HG02610 (cell line): Measurements from ENCODE around the gene ARPC5.
A peak's percentile ranks its signal among the peaks of the same experiment; 100 is the strongest.
"Not testable (repeated sequence)": the region's sequence is repeated elsewhere in the genome, so short reads cannot be mapped to it uniquely, and the experiment has no call there.

Experiments used
- ATAC-seq: cut with Tn5 transposase; IDR thresholded peaks from one replicate; pipeline ENCODE4 v1.9.1; 2021; ENCODE audit warnings: mild to moderate bottlenecking, moderate library complexity; ENCODE audit not compliant: unreplicated experiment

Gene ARPC5

DNA sequence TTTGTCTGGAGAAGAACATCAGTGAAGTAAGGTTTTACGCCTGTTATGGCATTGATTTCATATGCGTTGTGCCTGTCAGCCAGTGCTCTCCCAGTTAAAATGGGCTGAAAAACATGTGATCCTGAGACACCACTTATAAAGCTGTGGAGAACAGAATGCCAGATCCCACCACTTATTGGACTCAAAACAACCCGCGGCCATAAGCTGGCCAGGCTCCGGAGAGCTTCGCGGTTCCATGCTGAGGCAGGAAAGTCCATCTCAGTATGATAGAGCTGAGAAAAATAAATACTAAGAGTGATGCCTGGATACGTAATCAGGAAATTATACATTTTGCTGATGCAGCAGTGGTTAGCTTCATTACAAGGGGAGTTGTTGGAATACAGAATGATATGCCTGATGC, 12.5 kb upstream of the ARPC5 start:
- no peak for ATAC-seq

DNA sequence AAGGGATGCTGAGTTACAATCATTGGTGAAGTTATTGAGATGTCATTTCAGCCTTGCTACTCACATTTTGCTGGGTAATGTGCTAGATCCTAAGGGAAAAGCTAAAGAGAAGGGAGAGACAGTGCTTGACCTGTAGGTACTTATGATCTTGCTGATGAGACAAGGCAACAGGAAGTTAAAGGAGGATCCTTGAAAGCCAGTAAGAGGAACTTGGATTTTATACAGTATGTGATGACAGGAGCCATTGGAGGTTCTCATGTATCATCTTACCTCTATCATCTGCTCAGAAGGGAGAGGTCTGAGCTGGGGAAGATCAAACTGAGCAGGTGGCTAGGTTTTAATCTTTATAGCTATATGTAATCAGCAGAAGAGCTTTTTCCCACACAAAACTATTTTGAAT, 11.2 kb upstream of the ARPC5 start:
- ATAC-seq: no peak

DNA sequence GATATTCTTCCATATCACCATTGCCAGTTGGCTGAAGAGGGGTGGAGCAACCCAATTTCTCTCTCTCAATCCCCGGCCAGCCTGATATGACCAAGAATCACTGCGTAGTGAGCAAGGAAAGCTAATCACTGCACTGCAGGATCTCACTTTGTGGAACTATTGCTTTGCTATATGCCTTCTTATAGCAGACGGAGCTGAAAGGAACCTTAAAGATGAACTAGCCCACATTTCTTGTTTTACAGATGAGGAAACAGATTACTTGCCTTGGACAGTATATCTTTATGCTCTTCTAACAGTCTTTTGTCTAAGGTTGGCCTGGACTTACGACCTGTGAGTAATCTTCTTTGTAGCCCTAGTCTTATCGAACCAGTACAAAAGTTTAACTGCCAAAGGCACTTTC, 9.9 kb upstream of the ARPC5 start:
- no peak for ATAC-seq

GRCh38 chr1:183642166-183642565, 6.6 kb upstream of the ARPC5 start:
- ATAC-seq: no peak

- no peak for ATAC-seq
Measured at GRCh38 chr1:183640193-183640592, 4.6 kb upstream of the ARPC5 start.

DNA sequence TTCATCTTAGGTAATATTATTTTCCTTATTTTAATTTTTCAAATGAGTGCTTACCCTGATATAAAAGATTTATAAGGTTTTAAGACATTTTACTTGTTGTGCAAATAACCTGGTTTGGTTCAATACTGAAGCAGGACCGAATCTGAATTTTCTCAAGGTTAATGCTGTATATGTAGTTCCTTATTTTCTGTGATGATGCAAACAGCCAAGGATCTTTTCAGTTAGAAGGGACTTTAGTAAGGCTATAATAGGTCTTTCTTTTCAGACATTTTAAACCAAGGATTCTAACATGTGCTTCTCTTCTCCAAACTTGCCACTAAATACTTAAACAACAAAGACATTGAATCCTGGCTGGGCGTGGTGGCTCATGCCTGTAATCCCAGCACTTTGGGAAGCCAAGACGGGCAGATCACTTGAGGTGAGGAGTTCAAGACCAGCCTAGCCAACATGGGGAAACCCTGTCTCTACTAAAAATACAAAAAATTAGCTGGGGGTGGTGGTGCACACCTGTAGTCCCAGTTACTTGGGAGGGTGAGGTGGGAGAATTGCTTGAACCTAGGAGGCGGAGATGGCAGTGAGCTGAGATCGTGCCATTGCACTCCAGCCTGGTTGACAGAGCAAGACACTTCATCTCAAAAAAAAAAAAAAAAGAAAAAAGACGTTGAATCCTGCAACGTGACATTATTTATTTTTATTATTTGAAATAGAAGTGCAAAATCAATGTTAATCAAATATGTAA, 3.2 kb upstream of the ARPC5 start:
- ATAC-seq: no peak

DNA sequence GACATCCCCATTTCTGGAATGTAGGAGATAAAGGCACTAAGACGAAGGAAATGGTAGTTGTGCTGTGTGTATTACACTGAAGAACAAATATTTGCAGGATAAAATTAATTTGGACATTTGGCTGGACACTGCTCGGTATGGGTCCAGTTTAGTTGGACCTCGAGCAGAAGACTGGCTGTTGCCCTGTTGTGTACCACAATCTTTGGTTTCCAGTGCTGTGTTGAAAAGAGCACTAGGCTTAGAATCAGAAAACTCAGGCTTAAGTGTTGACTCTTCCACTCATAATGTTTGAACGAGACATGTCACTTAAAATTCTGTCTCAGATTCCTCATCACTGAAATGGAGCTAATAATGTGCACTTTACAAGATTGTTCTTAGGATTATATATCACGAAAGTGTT, 1.2 kb upstream of the ARPC5 start:
- no peak for ATAC-seq

- ATAC-seq: no peak
Measured at GRCh38 chr1:183636334-183636682, 725 bp upstream of the ARPC5 start.

DNA sequence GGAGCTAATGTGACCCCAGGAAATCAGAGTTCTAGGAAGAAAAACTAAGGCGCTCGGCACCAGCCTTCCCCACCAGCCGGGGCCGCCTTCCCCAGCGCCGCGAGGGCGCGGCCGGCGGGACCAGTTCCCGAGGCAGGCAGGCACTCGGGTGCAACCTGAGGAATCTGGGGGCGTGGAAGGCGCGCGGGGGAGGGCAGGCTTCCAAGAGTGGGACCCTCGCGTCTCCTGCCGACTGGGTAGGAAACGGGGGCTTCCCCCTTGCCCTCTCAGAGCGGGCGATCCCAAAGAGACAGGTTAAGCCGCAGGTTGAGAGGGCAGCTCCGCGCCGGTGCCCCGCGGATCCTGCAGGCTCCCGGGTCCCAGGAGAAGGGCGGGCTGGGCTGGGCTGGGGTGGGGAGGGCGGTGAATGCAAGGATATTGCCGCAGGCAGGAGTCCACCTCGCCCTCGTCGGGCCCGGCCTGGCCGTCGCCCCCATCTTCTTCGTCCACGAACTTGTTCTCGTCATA, 431 bp downstream of the ARPC5 start:
- ATAC-seq: peak; percentile 6

DNA sequence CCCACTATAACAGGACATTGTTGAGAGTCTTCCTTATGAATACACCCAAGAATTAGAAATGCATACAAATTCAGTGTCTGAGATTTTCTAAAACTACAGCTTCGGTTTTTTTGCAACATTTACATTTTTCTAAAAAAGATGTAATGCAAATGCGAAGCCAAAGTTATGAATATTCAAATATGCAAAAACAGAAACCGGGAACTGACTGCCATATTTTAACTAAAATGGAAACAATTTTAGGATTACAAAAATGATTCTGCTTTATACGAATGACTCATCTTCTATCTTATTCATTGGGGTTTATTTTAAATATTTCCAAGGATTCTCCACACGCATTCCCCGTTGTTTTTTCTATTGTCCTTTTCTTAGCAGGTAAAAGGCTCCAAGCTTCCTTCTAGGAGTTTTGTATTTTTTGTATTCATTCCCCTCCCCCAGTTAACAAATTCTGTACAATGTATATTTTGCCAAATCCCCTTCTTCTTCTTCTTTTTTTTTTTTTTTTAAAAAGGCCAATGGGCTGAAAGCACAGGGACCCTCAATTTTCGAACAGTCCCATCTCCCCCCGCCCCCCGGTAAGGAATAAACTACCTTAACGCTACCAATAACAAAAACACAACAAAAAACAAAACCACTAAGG, 1.0 kb downstream of the ARPC5 start:
- ATAC-seq: no peak

GRCh38 chr1:183633676-183634343, 1.8 kb downstream of the ARPC5 start:
- ATAC-seq: peak; percentile 43

GRCh38 chr1:183632964-183633363, 2.6 kb downstream of the ARPC5 start:
- ATAC-seq: no peak

DNA sequence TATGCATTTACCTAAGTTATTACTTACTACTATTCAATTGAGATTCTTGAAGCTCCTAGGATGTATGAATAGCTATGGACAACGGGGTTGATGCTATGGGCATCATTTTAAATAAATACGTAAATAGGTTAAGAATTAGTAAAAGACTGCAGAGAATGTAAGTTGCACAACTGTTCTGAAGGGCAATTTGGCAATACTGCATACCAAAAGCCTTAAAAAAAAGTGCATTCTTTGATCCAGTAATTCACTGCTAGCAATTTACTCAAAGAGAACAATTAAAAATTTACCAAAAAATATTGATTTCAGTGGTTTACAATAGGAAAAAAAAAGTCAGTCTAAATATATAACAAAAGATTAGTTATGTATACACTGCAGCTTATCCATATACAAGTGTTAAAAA, 3.5 kb downstream of the ARPC5 start:
- ATAC-seq: no peak

DNA sequence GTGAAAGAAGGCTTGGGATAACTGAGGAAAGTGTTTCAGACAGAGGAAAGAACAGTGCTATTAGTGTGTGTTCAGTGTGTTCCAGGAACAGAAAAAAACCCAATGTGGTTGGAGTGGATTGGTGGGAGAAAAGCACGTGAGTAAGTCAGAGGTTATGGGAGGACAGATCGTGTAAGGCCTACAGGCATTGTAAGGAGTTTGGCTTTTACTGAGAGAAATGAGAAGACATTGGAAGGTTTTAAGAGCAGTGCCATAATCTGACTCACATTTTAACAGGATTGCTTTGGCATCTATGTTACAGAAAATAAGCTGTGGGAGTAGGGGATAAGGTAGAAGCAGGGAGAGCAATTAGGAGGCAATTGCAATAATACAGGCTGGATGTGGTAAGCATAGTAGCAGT, 4.8 kb downstream of the ARPC5 start:
- ATAC-seq: no peak

GRCh38 chr1:183628537-183628936, 7.0 kb downstream of the ARPC5 start:
- ATAC-seq: no peak

DNA sequence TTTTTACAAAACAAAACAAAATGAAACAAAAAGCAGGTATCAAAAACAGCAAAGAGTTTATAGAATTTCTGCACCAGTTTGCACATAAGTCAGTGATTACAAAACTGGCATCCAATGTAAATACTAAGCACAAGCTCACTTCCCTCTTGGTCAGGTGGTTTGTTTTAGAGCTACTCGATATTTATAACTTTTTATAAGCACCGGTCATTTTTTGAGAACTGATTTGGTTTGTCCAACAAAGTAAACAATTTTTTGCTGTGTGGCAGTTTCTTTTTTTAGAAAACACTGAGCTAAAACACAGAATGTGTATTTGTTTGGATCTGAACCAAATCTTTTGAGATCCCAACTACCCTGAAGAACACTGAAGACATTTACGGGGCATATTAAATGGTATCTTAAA, 9.3 kb downstream of the ARPC5 start:
- not testable (repeated sequence) for ATAC-seq

GRCh38 chr1:183622884-183623785, 12.4 kb downstream of the ARPC5 start:
- ATAC-seq: peak; percentile 82

DNA sequence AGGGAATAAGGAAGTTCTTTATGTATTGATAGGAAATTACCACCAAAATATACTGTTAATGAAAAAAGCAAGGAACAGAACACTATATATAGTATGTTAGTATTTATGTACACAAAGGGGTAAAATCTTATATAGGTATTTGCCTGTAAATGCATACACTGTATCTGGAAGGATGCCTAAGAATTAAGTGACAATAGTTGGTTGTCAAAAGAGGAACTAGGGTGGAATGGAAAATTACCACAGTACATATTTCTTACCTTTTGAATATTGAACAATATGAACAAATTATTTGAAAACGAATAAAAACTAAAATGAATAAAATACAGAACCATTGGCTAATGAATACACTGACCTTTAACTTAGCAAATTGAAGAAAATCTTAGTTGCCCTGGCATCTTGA, 13.6 kb downstream of the ARPC5 start:
- ATAC-seq: no peak

GRCh38 chr1:183620311-183620710, 15.3 kb downstream of the ARPC5 start:
- ATAC-seq: no peak

DNA sequence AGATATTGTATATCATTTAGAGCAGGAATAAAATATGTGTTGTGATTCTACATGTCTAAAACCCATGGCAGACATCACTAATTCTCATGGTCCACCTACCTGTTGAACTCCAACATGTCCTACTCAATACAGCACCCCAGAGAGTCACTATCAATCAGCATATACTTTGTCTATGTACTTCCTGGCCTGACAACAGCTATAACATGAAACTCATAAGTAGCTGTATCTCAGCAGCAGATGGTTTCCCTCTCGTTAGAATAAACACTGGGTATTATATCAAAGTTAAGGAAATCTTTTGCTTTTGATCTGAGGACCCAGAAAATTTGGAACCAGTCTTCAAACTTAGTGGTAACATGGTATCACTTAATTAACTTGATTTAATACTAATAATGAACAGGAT, 15.8 kb downstream of the ARPC5 start:
- no peak for ATAC-seq

DNA sequence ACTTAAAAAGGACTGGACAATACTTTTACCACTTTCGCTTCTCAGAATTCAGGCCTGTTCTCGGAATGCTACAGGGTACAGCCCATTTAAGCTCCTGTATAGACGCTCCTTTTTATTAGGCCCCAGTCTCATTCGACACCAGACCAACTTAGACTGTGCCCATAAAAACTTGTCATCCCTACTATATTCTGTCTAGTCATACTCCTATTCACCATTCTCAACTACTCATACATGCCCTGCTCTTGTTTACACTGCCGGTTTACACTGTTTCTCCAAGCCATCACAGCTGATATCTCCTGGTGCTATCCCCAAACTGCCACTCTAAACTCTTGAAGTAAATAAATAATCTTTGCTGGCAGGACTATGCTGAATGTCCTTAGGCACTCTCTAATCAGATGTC, 17.4 kb downstream of the ARPC5 start:
- ATAC-seq: not testable (repeated sequence)
